ENCODE data around the gene ZNF429. TPM values are rescaled to one million over a fixed set of nuclear protein-coding genes. Genes with fewer than 3 reads are reported as not detected.

Gene ZNF429
- total and polyA plus RNA-seq, 2 of the 4 experiments (the other 2 are of a cell fraction): 4.3 to 6.4 TPM

DNA sequence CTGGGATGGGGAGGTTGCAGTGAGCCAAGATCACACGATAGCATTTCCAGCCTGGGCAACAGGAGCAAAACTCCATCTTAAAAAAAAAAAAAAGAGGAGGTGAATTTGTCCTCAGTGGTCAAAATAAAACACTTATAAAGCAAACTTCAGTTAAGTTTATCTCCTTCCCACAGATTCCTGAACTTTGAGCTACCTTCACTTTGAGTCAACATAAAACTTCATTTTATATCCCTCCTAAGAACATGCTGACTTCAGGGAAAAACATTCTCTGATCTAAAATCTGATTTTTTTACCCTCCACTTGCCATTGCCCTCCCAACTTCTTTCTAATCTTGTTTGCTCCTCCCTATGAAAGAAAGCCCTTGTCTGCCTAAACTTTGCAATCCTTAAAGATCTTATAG, 59.0 kb downstream of the ZNF429 start:
- Histone ChIP-seq H2BK15ac (ENCODE audit: low read depth, low read length) (no peak overlapping the region), H2AK5ac (ENCODE audit: low read depth, low read length) (no peak overlapping the region), H3K4me2 (ENCODE audit: low read depth, low read length) (no peak overlapping the region), H3K4me1 (ENCODE audit: control insufficient read depth, insufficient read depth, low read length) (no peaks in the 10 kb centered on the region), H4K91ac (ENCODE audit: insufficient read depth, low read depth, low read length) (no peak overlapping the region), H2BK20ac (ENCODE audit: low read depth, low read length) (no peak overlapping the region), H4K5ac (ENCODE audit: low read depth, low read length) (no peak overlapping the region), H3K23ac (ENCODE audit: low read depth, low read length) (no peak overlapping the region), H2BK120ac (ENCODE audit: low read depth, low read length) (no peak overlapping the region), H3K4me3 (ENCODE audit: insufficient read depth, low read depth, low read length) (no peak overlapping the region), H3K18ac (ENCODE audit: low read depth, low read length) (no peak overlapping the region), H3K4ac (ENCODE audit: low read depth, low read length) (no peak overlapping the region), H2AK9ac (replicated peaks; ENCODE audit: low read depth, low read length, poor library complexity) (no peak overlapping the region), H4K20me1 (ENCODE audit: insufficient read depth, low read length) (no peaks in the 10 kb centered on the region), H3K9me1 (ENCODE audit: insufficient read depth, low read length) (no peaks in the 10 kb centered on the region), H3K27ac (ENCODE audit: insufficient read depth, low read length) (no peak overlapping the region), H3K9me3 (ENCODE audit: control insufficient read depth, insufficient read depth, low read length) (peaks cover 20% of the 10 kb centered on the region), H2BK5ac (ENCODE audit: low read depth, low read length, poor library complexity, severe bottlenecking) (no peak overlapping the region), H3K36me3 (ENCODE audit: control insufficient read depth, insufficient read depth, low read length) (peaks cover 17% of the 10 kb centered on the region; the same call in 1 of the 2 replicates), H3K9ac (ENCODE audit: low read depth, low read length) (no peak overlapping the region), H3K79me1 (ENCODE audit: low read depth in 1 of 2, low read length in 2 of 2) (no peaks in the 10 kb centered on the region), H3K14ac (replicated peaks; ENCODE audit: low read depth, low read length) (no peak overlapping the region), H4K8ac (ENCODE audit: low read depth in 2 of 2, low read length in 2 of 2) (no peak overlapping the region), H2AFZ (replicated peaks; ENCODE audit: low read length, poor library complexity) (no peak overlapping the region), H3K56ac (ENCODE audit: extremely low read depth, insufficient read depth, low read length) (no peak overlapping the region), H3K27me3 (ENCODE audit: control insufficient read depth, insufficient read depth, low read length) (no peaks in the 10 kb centered on the region)
- intact Hi-C loops (cut with micrococcal nuclease) (no loop called here), dilution Hi-C loops (cut with HindIII; ENCODE audit: low sequenced_read_pairs, unreplicated experiment) (no loop called here), in situ Hi-C loops (cut with MboI; ENCODE audit: low sequenced_read_pairs) (no loop called here)
- ChIA-PET POLR2A (ENCODE audit: unreplicated experiment) (no interaction called here), CTCF (interaction anchor here (0.6 kb wide), 3 partner anchors 39 to 247 kb away, joined by 4 to 7 read pairs (median 6); no protein-coding TSS in a partner anchor)
- no peak for TF ChIP-seq ELK1 (IDR thresholded peaks at IDR 0.05; ENCODE audit: borderline replicate concordance, low read depth, low read length)
- TF ChIP-seq BHLHE40 (IDR thresholded peaks at IDR 0.05; ENCODE audit: low read depth, low read length): no peak
- TF ChIP-seq RAD21 (IDR thresholded peaks at IDR 0.05; ENCODE audit: low read length): no peak
- no peak for TF ChIP-seq SMC3 (IDR thresholded peaks at IDR 0.05; ENCODE audit: low read depth, low read length)
- TF ChIP-seq RCOR1 (IDR thresholded peaks at IDR 0.05; ENCODE audit: insufficient replicate concordance, low read length): no peak
- no peak for TF ChIP-seq RFX5 (IDR thresholded peaks at IDR 0.05; ENCODE audit: low read depth, low read length)
- no peak for TF ChIP-seq MAZ (IDR thresholded peaks at IDR 0.05; ENCODE audit: borderline replicate concordance, low read depth, low read length)
- TF ChIP-seq NFE2L2 (IDR thresholded peaks at IDR 0.05; ENCODE audit: low read depth, low read length): no peak
- DNase-seq (no peak), ATAC-seq (ENCODE audit: low read depth) (no peak)
- BruUV-seq (replicated peaks): no TSS peak
- no CpG with 5 or more reads among the region's 1 CpG for WGBS, 2 experiments (ENCODE audit: extremely low coverage in 2 of 2, insufficient read length in 1 of 2)
